GM19438 (cell line): Measurements from ENCODE around the gene CNDP2.

Experiments used
- ATAC-seq: cut with Tn5 transposase; IDR thresholded peaks from one replicate; pipeline ENCODE4 v1.9.1; 2021; ENCODE audit warnings: low read depth; ENCODE audit not compliant: unreplicated experiment

The CNDP2 gene

GRCh38 chr18:74468547-74469061 lies 27.6 kb upstream of the CNDP2 start:
- ATAC-seq, result no peak

GRCh38 chr18:74472312-74472711 lies 23.9 kb upstream of the CNDP2 start:
- ATAC-seq, result no peak

DNA sequence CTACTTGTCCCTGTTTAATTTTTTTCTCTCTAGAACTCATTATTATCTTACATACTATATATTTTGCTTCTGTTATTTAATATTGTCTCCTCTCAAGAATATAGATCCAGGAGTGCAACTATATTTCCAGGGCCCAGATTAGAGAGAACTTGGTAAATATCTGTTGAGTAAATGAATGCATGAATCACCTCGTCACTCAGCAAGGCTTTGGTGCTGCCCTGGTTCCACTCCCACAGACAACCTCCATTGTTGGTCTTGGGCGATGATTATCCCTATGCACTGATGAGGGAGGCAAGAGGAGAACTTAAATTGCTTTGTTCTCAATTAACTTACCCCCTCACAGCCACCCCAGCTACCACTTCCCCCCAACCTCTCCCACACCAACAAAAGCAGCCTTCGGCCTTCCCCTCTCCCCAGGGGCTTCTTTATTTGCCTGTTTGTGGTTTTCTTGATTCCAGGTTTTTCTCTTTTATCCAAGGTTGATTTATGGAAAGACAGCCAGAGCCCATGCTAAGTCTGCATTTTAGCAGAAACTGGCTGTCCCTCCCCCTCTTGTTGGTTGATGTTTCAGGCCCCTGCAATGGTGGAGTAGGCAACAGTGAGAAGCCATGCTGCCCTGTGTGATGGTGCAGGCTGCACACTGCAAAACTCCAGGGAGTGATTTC lies 22.1 kb upstream of the CNDP2 start:
- ATAC-seq, result no peak

DNA sequence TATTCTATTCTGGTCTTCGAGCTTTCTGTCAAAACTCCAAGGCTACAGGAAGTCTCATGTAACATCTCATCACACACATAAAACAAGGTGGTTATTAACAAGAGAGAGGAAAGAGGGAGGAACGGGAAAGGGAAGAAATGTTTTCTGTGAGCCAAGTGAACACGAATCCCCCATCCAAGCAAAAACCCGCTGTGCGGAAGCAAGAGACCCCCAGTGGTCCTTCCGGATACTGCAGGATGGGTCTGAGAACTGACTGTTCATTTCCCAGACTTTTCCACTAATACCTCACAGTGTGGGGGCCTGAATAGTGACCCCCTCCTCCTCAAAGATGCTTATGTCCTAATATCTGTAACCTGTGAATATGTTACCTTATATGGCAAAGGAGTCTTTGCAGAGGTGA lies 20.0 kb upstream of the CNDP2 start:
- no peak for ATAC-seq

DNA sequence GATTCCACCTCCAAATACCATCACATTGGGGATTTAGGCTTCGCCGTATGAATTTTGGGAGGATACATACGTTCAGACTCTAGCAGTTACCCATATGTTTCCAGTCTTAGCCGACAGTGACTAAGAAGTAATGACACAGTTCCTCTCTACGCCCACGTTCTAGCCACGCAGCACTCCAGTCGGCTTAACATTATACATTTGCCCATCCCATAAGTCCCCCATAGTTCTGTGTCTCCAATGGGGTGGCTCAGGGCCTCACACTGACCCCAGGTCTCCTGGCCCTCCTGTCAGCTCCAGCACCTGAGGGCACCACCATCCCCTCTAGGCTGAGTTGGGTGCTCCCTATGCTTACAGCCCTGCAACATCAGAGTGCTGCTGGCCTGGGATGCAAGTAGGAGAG lies 18.4 kb upstream of the CNDP2 start:
- no peak for ATAC-seq

GRCh38 chr18:74478316-74478715 lies 17.8 kb upstream of the CNDP2 start:
- no peak for ATAC-seq

- no peak for ATAC-seq
These were observed 17.3 kb upstream of the CNDP2 start for GRCh38 chr18:74478880-74479279.

- no peak for ATAC-seq
These were observed 16.5 kb upstream of the CNDP2 start for GRCh38 chr18:74479486-74480148.

- no peak for ATAC-seq
These were observed 16.0 kb upstream of the CNDP2 start for GRCh38 chr18:74480149-74480651.

- ATAC-seq, result no peak
These were observed 13.5 kb upstream of the CNDP2 start for GRCh38 chr18:74482697-74483096.

DNA sequence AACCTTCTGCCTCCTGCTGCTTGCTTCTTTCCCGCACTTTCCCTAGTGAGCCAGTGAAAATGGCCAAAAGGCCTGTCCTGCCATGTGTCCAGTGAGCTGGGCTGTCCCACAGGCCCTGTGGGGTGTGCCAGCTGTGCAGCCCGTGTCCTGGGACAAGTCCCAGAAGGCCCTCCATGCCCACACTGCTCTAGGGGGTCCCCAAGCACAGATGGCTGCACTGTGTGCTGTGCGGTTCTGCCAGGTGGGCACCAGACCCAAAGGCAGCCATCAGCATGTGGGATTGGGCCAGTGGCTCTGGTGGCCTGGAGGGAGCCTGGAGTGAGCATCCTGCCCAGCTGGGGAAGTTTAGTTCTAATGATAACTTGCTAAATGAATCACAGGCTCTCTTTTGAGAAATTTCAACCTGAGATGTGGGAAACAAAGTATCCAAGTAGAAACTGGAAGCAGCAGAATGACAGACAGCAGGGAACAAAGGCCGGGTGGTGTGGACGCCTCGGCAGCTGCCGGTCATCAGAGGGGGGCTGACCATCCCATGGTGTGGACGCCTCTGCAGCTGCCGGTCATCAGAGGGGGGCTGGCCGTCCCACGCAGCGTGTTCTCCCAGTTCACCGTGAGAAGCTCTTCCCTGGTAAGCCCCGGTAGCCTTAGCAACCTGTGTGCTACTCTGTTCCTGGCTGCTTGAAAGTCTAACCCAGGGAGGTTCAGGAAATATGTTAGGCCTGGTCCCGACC lies 9.9 kb upstream of the CNDP2 start:
- ATAC-seq, result no peak

GRCh38 chr18:74488354-74488753 lies 7.8 kb upstream of the CNDP2 start:
- no peak for ATAC-seq

GRCh38 chr18:74488864-74489263 lies 7.3 kb upstream of the CNDP2 start:
- ATAC-seq, result no peak

DNA sequence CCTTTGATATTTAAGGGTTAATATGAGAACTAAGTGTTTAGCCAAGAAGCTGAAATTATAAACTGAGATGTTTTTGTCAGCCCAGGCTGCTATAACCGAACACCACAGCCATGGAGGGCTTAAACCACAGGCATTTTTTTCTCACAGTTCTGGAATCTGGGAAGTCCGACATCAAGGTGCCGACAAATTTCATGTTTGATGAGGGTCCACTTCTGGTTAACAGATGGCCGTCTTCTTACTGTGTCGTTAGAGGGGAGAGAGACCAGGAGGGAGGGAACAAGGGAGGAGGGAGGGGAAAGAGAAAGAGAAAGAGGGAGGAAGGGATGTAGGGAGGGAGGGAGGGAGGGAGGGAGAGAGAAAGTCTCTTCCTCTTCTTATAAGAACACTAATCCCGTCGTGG lies 6.5 kb upstream of the CNDP2 start:
- ATAC-seq, result no peak

DNA sequence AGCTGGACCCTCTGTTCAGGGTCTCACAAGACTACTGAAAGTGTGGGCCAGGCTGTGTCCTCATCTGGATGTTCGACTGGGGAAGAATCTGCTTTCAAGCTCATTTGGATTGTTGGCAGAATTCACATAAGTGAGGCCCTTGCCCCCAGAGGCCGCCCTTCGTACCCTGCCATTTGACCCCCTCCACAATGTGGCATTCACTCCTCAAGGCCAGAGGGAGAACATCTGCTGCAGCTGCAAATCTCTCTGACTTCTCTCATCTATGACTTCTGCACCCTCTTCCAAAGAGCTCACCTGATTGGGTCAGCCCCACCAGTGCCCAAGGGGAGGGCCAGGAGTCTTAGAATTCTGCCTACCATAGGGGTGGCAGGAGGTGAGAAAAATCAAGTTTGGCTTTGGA lies 3.9 kb upstream of the CNDP2 start:
- ATAC-seq, result no peak

DNA sequence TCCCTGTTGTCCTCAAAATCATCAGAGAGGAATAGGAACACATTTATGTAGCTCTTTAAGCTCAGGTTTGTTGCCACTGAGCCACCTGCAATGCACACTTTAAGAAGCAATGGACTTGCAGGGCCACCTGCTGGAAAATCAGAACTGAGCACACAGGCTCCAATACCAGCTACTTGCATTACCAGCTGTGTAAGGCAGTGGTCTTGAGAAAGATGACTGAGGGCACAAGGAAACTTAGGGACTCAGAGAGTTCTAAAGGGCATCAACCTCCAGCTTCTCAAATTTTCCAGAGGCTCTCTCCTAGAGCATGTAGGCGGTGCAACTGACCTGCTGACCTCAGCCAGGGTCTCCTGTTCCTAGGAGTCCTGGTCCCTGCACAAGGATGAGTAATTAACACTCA lies 2.5 kb upstream of the CNDP2 start:
- no peak for ATAC-seq

DNA sequence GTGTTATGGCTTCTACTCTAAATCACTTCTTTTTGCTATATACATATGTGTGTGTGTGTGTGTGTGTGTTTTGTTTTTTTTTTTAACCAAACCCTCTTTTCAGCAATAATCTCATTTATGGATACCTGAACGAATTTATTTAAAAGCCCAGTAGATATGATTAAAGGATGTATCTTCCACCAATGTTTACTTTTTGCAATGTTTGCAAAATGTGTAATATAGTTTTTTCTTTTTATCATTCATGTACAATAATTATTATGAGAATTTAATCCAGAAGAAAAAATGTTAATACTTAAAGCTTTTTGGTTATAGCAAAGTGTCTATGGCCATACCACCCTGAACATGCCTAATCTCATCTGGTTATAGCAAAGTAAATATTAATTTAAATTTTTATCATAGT lies 1.6 kb upstream of the CNDP2 start:
- ATAC-seq, result no peak

DNA sequence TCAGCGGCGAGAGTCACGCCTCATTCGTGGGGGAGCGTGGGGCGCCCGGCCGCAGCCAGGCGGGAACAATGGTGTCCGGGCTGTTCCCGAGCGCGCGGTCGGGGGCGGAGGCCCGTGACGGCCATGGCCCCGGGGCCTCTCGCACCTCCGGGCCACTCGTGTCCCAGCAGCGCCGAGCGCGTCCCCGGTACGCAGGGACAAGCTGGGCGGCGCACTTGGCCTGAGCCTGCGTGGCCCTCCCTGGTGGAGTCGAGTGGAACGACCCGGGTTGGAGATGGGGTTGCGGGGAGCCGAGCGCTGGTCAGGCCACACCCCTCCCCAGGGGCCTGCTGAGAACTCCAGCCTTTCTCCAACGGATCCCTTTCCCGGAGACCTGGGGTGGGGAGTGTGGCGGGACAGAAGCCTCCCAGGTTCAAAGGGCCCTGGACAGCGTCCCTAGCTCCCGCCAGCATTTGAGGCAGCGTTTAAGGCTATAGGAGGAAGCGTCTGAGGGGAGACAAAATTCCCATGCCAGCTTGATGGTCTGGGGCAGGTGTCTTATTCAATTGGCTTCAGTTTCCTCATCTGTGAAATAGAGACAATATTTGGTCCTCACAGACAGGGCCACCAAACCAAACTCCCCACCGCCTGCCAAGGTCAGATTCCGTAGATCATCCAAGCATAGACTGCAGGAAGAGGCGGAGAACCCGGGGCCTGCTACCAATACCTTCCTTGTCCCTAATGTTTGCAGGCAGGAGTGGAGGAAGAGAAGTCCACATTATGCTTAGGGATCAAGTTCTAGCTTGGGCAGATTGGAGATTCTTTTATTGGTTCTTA lies 553 bp downstream of the CNDP2 start:
- peak; percentile 28 for ATAC-seq

DNA sequence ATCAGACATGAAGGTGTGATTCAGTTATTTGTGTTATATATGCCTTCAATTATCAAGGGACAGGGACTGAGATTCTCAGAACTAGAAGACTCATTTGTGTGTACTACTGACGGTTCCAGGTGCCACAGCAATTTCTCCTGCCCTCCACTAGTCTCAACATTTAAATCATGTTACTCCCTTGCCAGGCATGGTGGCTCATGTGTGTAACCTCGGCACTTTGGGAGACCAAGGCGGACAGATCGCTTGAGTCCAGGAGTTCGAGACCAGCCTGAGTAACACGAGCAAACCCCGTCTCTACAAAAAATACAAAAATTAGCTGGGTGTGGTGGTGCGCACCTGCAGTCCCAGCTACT lies 1.1 kb downstream of the CNDP2 start:
- ATAC-seq, result no peak

- ATAC-seq, result no peak
These were observed 1.6 kb downstream of the CNDP2 start for GRCh38 chr18:74497778-74498177.
